H1 (cell line): ENCODE data around the gene HSPA4L. TPM values are rescaled to one million over a fixed set of nuclear protein-coding genes. Genes with fewer than 3 reads are reported as not detected.

Experiments used
- CHD7 ChIP-seq: fragments of 300-600 bp; sonication (generic); IDR thresholded peaks from 2 replicates; pipeline ENCODE4 v1.7.1; 2012; ENCODE audit warnings: low read length, moderate library complexity, mild to moderate bottlenecking, inconsistent platforms; ENCODE audit not compliant: insufficient replicate concordance
- MAFK ChIP-seq: IDR thresholded peaks from 2 replicates; pipeline ENCODE4 v1.6.1; 2012; ENCODE audit warnings: low read depth, mild to moderate bottlenecking, improper control_type of control experiment, low read length
- SP2 ChIP-seq: IDR thresholded peaks from 2 replicates; pipeline ENCODE4 v1.6.1; 2012; ENCODE audit warnings: mild to moderate bottlenecking, low read length, inconsistent platforms
- polyA plus RNA-seq, 7 experiments: library from polyadenylated mRNA; depleted of rRNA in 3 of 7; stranded (reverse) in 5 of 7; unstranded in 2 of 7; fragments of >200 nt in 5 of 7; fragments of 200-250 nt in 2 of 7; gene quantifications; 1 replicate in 5 of 7; 2 replicates in 1 of 7; 4 replicates in 1 of 7; pipeline versions ENCODE4 v1.2.1 to v1.2.3, GENCODE V29; 2011 to 2013; ENCODE audit warnings: missing spikeins in 2 of 7, mixed read lengths in 2 of 7
- total RNA-seq: library from RNA; stranded (reverse); fragmentation: NEBNext Ultra II Directional; extraction: Animal tissue kit (Norgen Biotek cat#: 25700); gene quantifications from 2 replicates; pipeline ENCODE4 v1.2.1, GENCODE V29; 2021

The HSPA4L gene
- total and polyA plus RNA-seq, 2 of the 8 experiments (the other 6 are each of a cell fraction or from before 2014, with no cell fraction given), result 0.65 to 4.7 TPM

GRCh38 chr4:127846765-127847164 lies 64.6 kb downstream of the HSPA4L start (continued):
- TF ChIP-seq CHD7, result no peak
- no peak for TF ChIP-seq MAFK
- no peak for TF ChIP-seq SP2
- TF ChIP-seq, all 59 proteins: peak for 0
